NCI-H446 (cell line): Measurements from ENCODE around the gene PVR.
"Not testable (repeated sequence)": the region's sequence is repeated elsewhere in the genome, so short reads cannot be mapped to it uniquely, and the experiment has no call there.

Source experiments
- DNase-seq, 2 experiments: peaks; one replicate each; lab custom pipeline; 2025; lab: John Stamatoyannopoulos, UW

The PVR gene, protein sequence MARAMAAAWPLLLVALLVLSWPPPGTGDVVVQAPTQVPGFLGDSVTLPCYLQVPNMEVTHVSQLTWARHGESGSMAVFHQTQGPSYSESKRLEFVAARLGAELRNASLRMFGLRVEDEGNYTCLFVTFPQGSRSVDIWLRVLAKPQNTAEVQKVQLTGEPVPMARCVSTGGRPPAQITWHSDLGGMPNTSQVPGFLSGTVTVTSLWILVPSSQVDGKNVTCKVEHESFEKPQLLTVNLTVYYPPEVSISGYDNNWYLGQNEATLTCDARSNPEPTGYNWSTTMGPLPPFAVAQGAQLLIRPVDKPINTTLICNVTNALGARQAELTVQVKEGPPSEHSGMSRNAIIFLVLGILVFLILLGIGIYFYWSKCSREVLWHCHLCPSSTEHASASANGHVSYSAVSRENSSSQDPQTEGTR

DNA sequence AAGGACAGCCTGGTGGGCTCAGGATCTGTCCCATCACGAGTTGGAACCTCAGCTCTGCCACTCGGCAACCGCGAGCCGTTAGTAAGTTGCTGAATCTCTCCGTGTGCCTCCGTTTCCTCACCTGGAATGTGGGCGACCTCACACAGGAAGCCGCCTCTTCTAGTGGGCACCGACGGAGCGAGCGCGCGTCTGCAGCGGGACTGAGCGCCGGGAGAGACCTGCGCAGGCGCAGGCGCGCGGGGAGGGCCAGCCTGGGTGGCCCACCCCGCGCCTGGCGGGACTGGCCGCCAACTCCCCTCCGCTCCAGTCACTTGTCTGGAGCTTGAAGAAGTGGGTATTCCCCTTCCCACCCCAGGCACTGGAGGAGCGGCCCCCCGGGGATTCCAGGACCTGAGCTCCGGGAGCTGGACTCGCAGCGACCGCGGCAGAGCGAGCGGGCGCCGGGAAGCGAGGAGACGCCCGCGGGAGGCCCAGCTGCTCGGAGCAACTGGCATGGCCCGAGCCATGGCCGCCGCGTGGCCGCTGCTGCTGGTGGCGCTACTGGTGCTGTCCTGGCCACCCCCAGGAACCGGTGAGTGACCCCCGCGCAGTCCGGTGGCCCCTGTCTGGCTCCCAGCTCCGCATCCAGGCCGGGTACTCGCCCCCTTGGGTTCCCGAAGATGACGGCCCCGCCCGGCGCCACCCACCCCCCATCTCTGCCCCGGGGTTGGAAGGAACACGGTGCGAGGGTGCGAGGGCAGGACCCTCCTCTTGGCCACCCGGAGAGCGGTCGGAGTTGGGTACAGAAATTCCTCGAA lies at the start of gene PVR:
Gene PVR (plus strand): TSS at position 306 of the 797 bp plus-strand sequence. CDS start 187 bp downstream, at position 493.
- DNase-seq, result peak; percentile 57 to 83

DNA sequence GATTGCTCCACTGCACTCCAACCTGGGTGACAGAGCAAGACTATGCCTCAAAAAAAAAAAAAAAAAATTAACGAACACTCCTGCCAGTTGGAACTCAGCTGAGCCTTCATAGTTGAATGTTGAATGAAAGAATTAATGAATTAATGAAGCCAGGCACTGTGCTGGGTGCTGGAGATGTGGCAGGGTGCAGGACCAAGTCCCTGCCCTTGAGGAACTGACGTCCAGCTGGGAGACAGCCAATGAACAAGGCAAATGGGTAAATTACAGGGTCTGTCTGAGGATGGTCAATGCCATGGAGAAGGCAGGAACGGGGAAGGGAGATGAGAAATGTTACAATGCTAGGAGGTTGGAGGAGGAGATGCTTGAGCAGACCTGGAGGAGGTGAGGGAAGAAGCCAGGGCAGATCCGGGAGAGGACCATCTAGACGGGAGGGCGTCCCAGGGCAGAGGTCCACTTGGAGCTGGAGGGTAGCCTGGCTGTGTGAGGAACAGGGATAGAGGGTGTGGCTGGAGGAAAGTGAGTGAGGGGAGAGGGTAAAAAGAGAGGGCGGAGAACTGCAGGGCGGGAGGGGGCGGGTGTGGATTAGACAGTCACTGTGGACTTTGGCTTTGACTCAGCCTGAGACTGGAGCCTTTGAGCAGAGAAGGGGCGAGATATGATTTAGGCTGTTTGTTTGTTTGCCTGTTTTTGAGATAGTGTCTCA lies 47.1 kb upstream of the PVR start:
- DNase-seq, result no peak

DNA sequence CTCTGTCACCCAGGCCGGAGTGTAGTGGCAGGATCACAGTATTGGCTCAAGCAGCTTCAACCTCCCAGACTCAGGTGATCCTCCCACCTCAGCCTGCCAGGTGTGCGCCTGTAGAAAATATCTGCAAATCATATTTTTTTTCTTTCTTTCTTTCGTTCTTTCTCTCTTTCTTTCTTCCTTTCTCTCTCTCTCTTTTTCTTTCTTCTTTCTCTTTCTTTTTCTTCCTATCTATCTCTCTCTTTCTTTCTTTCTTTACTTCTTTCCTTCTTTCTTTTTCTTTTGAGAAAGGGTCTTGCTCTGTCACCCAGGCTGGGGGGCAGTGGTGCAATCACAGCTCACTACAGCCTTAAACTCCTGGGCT lies 46.6 kb upstream of the PVR start:
- no peak for DNase-seq

DNA sequence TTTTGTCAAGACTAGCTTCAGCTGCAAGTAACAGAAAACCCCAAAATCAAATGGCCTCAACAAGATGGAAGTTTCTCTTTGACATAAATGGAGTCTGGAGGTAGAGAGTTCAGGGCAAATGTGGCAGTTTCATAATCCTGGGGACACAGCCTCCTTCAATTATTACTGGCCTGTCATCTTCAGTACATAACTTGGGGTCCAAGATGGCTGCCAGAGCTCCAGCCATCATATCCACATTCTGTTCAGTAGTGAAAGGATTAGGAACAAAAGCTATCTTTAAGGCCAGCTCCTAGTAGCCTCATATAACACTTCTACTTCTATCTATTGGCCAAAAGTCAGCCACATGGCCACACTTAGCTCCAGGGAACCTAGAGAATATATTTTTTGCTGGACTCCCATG lies 45.4 kb upstream of the PVR start:
- no peak for DNase-seq

DNA sequence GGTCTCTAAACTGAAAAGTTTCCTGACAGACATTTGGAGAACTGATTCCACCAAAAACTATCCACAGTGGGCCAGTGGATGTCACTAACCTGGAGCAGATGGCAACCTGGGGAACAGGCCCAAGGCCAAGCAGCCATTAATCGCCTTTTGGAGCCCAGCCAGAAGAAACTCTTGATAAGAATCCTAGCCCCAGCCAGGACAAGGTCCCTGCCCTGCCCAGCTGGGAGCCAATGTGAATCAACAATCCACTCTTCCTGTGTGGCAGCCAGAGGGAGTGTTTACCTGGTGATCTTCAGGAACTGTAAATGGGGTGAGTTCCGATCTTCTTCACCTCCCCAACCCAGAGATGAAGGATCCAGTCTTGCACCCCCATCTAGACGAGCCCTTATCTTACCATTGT lies 44.8 kb upstream of the PVR start:
- DNase-seq, result no peak

DNA sequence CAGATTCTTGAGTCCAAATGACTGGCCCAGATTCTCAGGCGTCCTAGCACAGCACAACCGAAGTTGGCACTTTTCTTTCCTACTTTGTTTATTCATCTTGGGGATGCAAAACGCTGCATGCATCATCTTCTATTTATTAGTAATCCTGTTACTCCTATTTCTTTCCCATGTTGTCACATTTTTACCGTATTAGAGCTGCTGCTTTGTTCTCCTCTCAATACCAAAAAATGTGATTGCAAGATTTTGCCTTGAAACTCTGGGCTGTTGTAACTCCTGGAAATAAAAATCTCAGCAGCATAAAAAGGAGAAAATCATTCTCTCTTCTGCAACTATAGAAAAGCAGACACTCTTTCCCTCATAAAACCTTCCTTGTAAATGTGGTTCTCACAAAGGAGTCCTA lies 43.2 kb upstream of the PVR start:
- no peak for DNase-seq

DNA sequence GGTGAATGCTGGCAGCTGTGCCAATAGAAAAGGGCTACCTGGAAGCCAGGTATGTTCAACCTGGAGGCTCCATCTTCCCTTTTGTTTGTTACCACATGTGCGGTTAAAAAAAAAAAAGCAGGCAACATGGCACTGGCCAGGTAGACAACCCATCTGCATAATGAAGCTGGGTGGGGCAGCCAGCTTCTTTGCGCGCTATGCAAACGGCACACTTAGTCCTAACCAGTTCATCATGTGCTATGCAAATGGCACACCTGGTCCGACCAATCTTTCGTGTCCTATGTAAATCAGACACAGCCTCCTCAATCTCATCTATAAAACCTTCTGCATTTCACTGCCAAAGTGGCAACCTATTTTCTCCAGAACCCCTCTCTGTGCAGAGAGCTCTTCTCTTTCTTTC lies 41.6 kb upstream of the PVR start:
- DNase-seq, result no peak

DNA sequence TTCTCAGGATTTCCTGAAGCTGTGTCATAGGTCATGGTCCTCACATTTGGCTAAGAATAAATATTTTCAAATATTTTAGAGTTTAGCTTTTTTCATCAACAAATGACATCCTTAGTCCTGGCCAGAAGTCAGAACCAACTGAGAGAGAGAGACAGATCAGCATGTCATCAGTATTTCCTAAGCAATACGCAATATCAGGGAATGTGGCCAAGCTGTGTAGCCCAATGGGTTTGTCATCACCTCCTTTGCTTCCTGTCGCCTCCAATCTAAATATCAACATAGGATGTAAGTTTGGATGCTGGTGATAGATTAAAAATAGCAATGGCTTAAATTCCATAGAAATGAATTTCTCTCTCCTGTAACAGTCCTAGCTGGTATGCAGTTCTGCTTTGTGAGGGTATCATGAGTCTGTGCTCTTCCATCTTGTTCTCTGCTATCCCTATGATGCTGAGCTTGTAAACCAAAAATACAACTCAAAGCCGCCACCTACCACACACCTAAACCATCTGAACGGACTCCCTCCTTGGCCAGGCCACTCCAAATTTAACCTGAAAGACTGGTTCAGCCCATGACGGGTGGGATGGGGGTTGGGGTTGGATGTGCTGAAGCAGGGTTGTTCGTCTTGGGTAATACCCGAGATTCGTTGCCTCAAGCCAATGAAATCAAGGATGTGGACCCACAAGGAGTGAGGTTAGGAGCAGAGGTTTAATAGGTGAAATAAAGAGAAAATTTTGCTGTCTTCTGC lies 40.3 kb upstream of the PVR start:
- no peak for DNase-seq

DNA sequence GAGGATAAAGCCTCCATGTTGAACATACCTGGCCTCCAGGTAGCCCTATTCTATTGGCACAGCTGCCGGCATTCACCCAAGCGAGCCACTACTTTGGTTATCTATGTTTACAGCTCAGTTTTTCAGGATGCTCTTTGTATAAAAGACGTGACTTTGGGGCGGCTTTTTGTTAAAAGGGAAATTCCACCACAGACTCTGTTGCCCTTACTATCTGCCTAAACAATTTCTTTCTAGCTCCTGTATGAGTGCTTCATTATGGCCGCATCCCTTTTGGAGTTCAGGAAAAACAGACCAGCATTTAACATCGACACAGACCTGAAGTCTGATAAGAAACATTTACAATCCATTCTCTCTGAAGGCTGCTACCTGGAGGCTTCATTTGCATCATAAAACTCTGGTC lies 39.5 kb upstream of the PVR start:
- DNase-seq, result no peak

DNA sequence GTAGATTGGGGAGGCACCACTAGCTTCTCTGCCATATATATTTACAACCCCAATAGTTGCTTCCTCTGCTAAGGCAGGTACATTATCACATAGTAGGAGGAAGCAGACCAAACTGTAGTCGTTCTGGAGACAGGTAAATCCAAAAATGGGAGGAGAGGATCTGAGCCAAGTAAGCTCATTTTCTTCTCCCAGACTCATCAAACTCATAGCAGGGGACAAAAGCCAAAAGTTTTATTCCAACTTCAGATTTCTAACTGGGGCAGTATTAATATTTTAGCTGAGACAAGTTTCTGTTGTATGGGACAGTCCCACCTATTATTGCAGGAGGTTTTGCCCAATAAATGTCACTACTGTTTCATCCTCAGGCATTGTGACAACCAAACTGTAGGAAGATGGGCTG lies 38.2 kb upstream of the PVR start:
- DNase-seq, result no peak

DNA sequence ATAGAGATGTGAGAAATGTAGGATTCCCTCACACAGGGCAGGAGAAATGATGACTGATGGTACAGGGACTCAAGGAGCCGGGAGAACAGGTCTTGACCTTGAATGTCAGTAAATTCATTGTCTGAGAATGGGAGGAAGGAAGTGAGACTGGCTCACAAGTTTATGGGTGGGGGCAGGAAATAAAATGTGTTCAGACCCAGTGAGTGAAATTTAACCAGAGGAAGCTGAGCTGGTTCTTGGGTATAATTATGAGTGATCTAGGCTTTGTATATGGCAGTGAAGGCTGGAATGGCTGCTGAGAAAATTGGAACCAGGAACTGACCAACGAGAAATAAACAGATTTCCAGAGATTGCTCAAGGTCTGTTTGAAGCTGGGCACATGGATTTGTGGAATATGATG lies 36.7 kb upstream of the PVR start:
- DNase-seq, result no peak

DNA sequence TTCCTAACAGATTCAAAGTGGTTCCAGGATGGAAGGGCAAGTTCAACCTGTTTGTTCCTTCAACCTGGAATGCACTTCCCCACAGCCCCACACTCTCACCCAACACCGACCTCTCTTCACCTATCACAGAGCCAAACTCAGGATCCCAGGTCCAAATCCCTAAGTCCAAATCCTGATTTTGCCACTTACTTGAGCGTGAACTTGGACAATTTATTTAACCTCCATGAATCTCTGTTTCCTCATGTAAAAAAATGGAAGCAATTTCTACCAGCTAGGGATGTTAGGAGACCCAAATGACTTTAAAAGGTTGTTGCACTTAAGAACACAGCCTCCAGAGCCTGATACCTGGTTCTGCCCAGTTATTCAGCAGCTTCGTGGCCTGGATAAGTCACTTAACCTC lies 35.8 kb upstream of the PVR start:
- no peak for DNase-seq

DNA sequence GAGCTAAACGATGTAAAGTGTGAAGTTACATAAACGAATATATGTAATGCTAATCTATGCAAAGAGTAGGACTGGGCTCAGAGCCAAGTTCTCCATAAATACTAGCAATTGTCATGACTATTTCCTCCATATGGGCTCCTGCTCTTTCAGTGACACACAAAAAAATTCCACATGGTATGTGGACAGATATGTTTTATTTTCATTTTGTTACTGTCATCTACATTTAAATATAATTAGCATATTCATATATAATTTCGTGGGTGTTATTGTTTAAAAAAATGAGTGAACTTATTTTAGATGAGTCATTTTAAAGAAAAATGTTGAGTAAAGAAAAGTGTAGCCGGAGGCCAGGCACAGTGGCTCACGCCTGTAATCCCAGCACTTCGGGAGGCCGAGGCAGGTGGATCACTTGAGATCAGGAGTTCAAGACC lies 35.3 kb upstream of the PVR start:
- DNase-seq, result no peak

DNA sequence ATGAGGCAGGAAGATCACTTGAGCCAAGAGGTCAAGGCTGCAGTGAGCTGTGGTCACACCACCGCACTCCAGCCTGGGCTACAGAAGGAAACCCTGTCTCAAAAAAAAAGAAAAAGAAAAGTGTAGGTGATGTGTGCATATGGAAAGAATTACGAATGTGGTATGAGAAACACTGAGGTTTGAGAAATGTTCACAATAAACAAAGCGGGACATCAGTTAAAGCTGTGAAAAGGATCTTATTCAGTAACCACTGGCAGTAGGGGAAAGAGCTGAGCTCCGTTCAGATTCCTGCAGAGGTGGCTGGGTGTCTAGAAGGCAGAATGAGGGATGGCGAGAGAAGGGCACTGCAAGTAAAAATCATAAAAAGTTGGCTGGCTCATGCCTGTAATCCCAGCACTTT lies 34.5 kb upstream of the PVR start:
- DNase-seq, result no peak

DNA sequence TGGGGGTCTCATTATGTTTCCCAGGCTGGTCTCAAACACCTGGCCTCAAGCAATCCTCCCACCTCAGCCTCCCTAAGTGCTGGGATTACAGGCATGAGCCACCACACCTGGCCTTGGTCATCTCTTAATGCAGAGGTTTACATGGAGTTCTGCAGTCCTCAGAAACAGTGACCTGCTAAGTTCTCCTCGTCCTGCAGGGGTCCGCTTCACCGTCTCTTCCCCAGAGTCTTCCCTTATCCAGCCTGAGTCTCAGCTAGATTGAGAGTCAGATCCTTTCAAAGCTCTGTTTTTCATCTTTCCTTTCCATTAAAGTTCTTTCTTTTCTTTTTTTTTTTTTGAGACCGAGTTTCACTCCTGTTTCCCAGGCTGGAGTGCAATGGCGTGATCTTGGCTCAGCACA lies 33.2 kb upstream of the PVR start:
- DNase-seq, result not testable (repeated sequence)

DNA sequence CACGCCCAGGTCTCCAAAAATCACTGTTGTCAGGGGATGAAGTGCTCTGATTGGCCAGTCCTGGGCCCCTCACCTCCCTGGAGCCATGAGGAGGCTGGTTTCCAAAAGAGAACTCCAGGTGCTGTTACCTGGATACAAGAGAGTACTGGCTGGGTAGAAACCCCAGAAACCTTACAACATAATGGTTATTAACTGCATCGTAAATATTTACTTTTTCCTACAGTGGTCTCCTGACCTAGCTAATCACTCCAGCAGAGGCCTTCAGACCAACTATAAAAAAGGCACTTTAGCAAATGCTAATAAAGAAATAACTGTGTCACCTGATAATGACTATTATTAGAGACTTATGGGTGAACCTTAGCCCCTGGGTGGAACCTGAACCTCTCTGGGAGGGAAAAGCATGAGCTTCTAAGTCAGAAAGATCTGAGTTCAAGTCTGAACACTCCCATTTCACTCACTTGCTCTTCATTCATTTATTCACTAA lies 31.9 kb upstream of the PVR start:
- DNase-seq, result no peak

DNA sequence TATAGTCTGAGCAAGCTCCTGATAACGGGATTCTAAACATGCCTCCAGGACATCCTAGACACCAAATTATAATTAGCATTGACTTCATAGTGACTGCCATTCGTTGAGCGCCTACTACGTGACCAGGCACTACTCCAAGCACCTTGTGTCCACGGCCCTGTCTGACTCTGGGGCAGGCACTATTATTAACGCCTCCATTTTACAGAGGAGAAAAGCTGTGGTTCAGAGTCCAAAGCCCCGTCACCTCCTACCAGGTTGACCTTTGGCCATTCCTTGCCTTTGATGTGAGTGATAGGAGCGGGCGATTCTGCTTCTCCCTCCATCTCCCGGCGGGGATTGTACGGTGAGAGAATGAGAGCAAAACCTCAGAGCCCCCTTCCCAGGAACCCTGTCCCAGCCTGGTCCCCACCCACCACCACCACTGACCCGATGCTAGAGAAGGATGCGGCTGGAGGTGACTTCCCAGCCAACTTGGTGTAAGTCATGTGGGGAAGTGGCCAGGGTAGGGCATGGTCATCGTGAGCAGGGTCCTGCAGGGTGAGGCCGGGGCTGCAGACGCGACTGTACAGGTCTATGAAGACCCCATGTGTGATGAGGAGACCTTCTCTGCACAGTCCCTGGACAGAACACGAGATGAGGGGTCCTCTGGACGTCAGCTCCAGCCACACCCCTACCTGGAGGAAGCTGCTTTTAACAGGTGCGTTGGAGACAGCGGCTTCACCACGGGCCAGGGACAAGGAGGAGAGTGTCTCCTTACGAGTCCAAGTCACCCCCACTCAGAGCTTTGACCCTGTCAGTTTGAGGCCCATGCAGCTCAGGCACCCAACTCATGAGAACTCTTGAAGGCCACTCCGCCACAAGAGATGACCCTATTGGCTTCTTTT lies 30.2 kb upstream of the PVR start, which contains the start of gene IGSF23:
Gene IGSF23 (plus strand): TSS at position 269 of the 884 bp plus-strand sequence. CDS start 83 bp downstream, at position 352.
- no peak for DNase-seq

DNA sequence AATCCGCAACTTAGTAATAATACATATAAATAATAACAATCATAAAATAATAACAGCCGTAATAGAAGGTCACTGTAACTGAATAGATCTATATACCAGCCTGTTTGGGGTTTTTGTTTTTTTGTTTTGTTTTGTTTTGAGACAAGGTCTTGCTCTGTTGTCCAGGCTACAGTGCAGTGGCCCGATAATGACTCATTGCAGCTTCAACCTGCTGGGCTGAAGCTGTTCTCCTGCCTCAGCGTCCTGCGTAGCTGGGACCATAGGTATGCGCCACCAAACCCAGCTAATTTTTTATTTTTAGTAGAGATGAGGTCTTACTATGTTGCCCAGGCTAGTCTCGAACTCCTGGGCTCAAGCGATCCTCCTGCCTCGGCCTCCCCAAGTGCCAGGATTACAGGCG lies 29.4 kb upstream of the PVR start:
- DNase-seq, result no peak

DNA sequence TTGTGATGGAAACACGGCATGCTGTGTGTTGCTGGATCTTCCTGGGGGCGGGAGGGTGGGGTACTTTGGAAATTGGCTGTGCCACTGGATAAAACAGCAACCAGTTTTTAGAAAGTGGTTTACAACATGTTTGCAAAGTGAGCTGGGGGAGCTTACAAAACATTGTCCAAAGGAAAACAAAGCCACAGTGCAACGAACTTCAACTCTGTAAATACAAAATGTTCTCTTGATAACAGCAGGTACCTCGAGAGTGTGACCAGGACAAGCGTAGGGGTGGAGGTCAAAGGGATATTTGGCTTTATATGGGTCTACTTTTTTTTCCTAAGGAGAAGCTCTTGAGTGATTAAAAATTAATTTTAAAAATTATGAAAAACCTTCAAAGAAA lies 27.9 kb upstream of the PVR start:
- no peak for DNase-seq

DNA sequence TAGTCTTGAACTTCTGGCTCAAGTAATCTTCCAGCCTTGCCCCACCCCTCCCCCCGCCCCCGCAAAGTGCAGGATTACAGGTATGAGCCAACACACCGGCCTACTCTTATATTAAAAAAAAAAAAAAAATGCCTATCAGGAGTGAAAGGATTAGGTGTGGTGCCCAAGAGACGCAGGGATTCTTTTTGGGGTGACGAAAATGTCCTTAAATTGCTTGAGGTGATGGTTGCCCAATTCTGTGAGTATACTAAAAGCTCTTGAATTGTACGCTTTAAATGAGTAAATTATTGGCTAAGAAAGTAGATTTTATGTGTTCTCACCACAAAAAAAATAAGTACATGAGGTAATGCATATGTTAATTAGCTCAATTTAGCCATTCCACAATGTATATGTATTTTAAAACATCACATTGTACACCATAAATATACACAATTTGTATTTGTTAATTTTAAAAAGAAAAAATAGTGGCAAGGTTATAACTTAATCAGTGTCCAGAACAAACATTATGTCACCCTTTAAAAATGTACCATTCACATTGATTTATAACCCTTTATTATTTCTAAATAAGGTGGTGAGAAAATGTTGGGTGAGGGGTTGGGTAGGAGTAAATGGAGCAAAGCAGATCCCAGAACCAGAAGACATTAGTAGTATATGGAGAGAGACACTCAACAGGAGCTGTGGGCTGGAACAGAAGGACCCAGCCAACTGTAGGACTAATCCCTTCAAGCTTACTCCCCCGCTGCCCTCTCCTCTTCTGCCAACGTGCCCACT lies 26.4 kb upstream of the PVR start:
- no peak for DNase-seq
